A673 (cell line): ENCODE results near the gene CCDC126.

Source experiments
- EZH2 ChIP-seq: fragments of 200-600 bp; sonication (generic); IDR thresholded peaks from 2 replicates; pipeline ENCODE4 v1.6.1; 2017; ENCODE audit warnings: borderline replicate concordance, low read depth, mild to moderate bottlenecking, mixed read lengths, antibody characterized with exemption, low read length; ENCODE audit not compliant: poor library complexity, severe bottlenecking
- TF ChIP-seq, protein P1 (sequence below): fragments of 300-800, 200-600 bp; sonication (generic); conservative IDR thresholded peaks from 2 replicates; pipeline ENCODE4 v1.5.1; 2017; ENCODE audit warnings: low read depth, mild to moderate bottlenecking, antibody characterized with exemption, low read length, moderate library complexity, mixed read lengths

DNA sequence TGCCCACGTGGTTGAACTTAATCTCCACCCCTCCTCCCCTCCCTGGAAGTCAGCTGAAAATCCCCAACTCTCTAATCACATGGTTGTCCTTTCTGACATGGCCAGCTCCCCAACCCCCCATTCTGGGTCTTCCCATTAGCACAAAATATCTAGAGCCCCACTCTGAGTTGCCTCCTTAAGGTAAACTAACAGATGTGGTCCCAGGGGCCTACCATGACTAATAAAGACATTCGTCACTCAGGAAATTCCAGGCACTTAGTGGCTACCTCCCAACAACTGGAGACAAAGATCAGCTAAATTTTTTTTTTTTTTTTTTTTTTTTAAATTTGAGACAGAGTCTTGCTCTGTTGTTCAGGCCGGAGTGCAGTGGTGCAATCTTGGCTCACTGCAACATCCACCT lies 21.1 kb downstream of the CCDC126 start:
- TF ChIP-seq, protein P1, sequence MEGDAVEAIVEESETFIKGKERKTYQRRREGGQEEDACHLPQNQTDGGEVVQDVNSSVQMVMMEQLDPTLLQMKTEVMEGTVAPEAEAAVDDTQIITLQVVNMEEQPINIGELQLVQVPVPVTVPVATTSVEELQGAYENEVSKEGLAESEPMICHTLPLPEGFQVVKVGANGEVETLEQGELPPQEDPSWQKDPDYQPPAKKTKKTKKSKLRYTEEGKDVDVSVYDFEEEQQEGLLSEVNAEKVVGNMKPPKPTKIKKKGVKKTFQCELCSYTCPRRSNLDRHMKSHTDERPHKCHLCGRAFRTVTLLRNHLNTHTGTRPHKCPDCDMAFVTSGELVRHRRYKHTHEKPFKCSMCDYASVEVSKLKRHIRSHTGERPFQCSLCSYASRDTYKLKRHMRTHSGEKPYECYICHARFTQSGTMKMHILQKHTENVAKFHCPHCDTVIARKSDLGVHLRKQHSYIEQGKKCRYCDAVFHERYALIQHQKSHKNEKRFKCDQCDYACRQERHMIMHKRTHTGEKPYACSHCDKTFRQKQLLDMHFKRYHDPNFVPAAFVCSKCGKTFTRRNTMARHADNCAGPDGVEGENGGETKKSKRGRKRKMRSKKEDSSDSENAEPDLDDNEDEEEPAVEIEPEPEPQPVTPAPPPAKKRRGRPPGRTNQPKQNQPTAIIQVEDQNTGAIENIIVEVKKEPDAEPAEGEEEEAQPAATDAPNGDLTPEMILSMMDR: no peak
- TF ChIP-seq EZH2: no peak
